ENCODE data around the gene RAPGEF1. TPM values are rescaled to one million over a fixed set of nuclear protein-coding genes. Genes with fewer than 3 reads are reported as not detected.

The RAPGEF1 gene
- total and polyA plus RNA-seq, 11 donors = 50.6 to 161 (median 115) TPM

GRCh38 chr9:131611586-131612315, 128.1 kb downstream of the RAPGEF1 start:
- H3K27ac ChIP-seq = peak overlapping the region in 1 of 12 donors; percentile 15

GRCh38 chr9:131610231-131610761, 129.6 kb downstream of the RAPGEF1 start:
- intact Hi-C loops (cut with DNase I) = no loop called here

More at GRCh38 chr9:131611586-131612315, 128.1 kb downstream of the RAPGEF1 start:
- Histone ChIP-seq H3K27me3 (no peaks in the 10 kb centered on the region), H3K4me1 (peaks cover 12 to 72% (median 49%) of the 10 kb centered on the region in 12 donors), H3K4me3 (no peak overlapping the region), H3K9me3 (no peaks in the 10 kb centered on the region), H3K36me3 (peaks cover 0 to 89% (median 47%) of the 10 kb centered on the region in 9 donors)
- no peak for TF ChIP-seq POLR2A (IDR thresholded peaks at IDR 0.05)
- no peak for TF ChIP-seq CTCF (IDR thresholded peaks at IDR 0.05)
- no peak for DNase-seq
- no peak for ATAC-seq
- intact Hi-C loops (cut with DNase I) = no loop called here
- 81 to 86% (median 83%) methylated on average over 11 of the region's 11 CpGs for WGBS, 4 donors

GRCh38 chr9:131609099-131609830, 130.6 kb downstream of the RAPGEF1 start:
- TF ChIP-seq CTCF (IDR thresholded peaks at IDR 0.05) (no peak), POLR2A (IDR thresholded peaks at IDR 0.05) (no peak)
- Histone ChIP-seq H3K36me3 (peaks cover 0 to 87% (median 42%) of the 10 kb centered on the region in 9 donors), H3K9me3 (no peaks in the 10 kb centered on the region), H3K4me1 (peaks cover 12 to 91% (median 56%) of the 10 kb centered on the region in 12 donors), H3K27ac (peak overlapping the region; percentile 73 to 95 (median 84)), H3K4me3 (peak overlapping the region in 7 of 12 donors; percentile 1 to 41 (median 9)), H3K27me3 (no peaks in the 10 kb centered on the region)
- DNase-seq (peak; percentile 48 to 77 (median 65)), ATAC-seq (peak; percentile 5 to 41 (median 30))
- intact Hi-C loops (cut with DNase I) = loop anchor here in 5 of 10 donors (5.0 to 10.0 kb wide), 4 partner anchors 56 to 128 kb away; no protein-coding TSS in a partner anchor
- WGBS, 4 donors = 14 to 25% (median 17%) methylated on average over 14 of the region's 14 CpGs

More at GRCh38 chr9:131610231-131610761, 129.6 kb downstream of the RAPGEF1 start:
- ATAC-seq (peak; percentile 8 to 36 (median 20)), DNase-seq (peak in 3 of 5 donors; percentile 48 to 59 (median 54))
- Histone ChIP-seq H3K27me3 (no peaks in the 10 kb centered on the region), H3K4me3 (no peak overlapping the region), H3K36me3 (peaks cover 0 to 88% (median 46%) of the 10 kb centered on the region in 9 donors), H3K4me1 (peaks cover 12 to 80% (median 54%) of the 10 kb centered on the region in 12 donors), H3K27ac (peak overlapping the region in 11 of 12 donors; percentile 73 to 95 (median 85)), H3K9me3 (no peaks in the 10 kb centered on the region)
- TF ChIP-seq CTCF (IDR thresholded peaks at IDR 0.05) (no peak), POLR2A (IDR thresholded peaks at IDR 0.05) (no peak)
- 47 to 58% (median 53%) methylated on average over 7 of the region's 7 CpGs for WGBS, 4 donors
